Measurements from ENCODE around the gene GMIP.
"Not testable (repeated sequence)": the region's sequence is repeated elsewhere in the genome, so short reads cannot be mapped to it uniquely, and the experiment has no call there.

GMIP gene

GRCh38 chr19:19643158-19644053 lies at the start of gene GMIP:
TSS of gene GMIP (minus strand) at chr19:19643657. CDS start at chr19:19643529, 128 bp downstream.
- peak; percentile 86 for DNase-seq (ENCODE audit: low spot score)

GRCh38 chr19:19691683-19692082 lies 48.2 kb upstream of the GMIP start:
- DNase-seq (ENCODE audit: low spot score) = no peak

GRCh38 chr19:19689023-19689422 lies 45.6 kb upstream of the GMIP start:
- not testable (repeated sequence) for DNase-seq (ENCODE audit: low spot score)

GRCh38 chr19:19687090-19687489 lies 43.6 kb upstream of the GMIP start:
- DNase-seq (ENCODE audit: low spot score) = no peak

GRCh38 chr19:19686580-19686979 lies 43.1 kb upstream of the GMIP start:
- no peak for DNase-seq (ENCODE audit: low spot score)

- not testable (repeated sequence) for DNase-seq (ENCODE audit: low spot score)
Measured at GRCh38 chr19:19686119-19686518, 42.7 kb upstream of the GMIP start.

- DNase-seq (ENCODE audit: low spot score) = no peak
Measured at GRCh38 chr19:19679176-19680073, 36.0 kb upstream of the GMIP start.

GRCh38 chr19:19677579-19677978 lies 34.1 kb upstream of the GMIP start:
- DNase-seq (ENCODE audit: low spot score) = no peak

- DNase-seq (ENCODE audit: low spot score) = no peak
Measured at GRCh38 chr19:19674315-19674714, 30.9 kb upstream of the GMIP start.

- DNase-seq (ENCODE audit: low spot score) = no peak
Measured at GRCh38 chr19:19672816-19673215, 29.4 kb upstream of the GMIP start.

- no peak for DNase-seq (ENCODE audit: low spot score)
Measured at GRCh38 chr19:19670070-19670551, 26.7 kb upstream of the GMIP start.

GRCh38 chr19:19668230-19669012 lies 25.0 kb upstream of the GMIP start, which contains the start of gene ZNF101:
TSS of gene ZNF101 (plus strand) at chr19:19668839. CDS start at chr19:19668964, 125 bp downstream.
- DNase-seq (ENCODE audit: low spot score) = peak; percentile 98

- DNase-seq (ENCODE audit: low spot score) = not testable (repeated sequence)
Measured at GRCh38 chr19:19665420-19665948, 22.0 kb upstream of the GMIP start.

- peak; percentile 97 for DNase-seq (ENCODE audit: low spot score)
Measured at GRCh38 chr19:19663256-19664120, 20.0 kb upstream of the GMIP start, which contains the start of gene ATP13A1. TSS of gene ATP13A1 (minus strand) at chr19:19663676. CDS start at chr19:19663666, 10 bp downstream.

- DNase-seq (ENCODE audit: low spot score) = no peak
Measured at GRCh38 chr19:19662871-19663255, 19.4 kb upstream of the GMIP start.

- DNase-seq (ENCODE audit: low spot score) = no peak
Measured at GRCh38 chr19:19662344-19662743, 18.9 kb upstream of the GMIP start.

GRCh38 chr19:19661675-19662251 lies 18.3 kb upstream of the GMIP start:
- DNase-seq (ENCODE audit: low spot score) = peak; percentile 84

- DNase-seq (ENCODE audit: low spot score) = no peak
Measured at GRCh38 chr19:19661141-19661674, 17.8 kb upstream of the GMIP start.

- DNase-seq (ENCODE audit: low spot score) = no peak
Measured at GRCh38 chr19:19659646-19660245, 16.3 kb upstream of the GMIP start.
